NCI-H1092 treated with DMSO at 0.1 percent for 48 hours (cell line): ENCODE results near the gene GNAL.
"Not testable (repeated sequence)": the region's sequence is repeated elsewhere in the genome, so short reads cannot be mapped to it uniquely, and the experiment has no call there.

Experiments
- DNase-seq: peaks from one replicate; lab custom pipeline; 2025; lab: John Stamatoyannopoulos, UW

Gene GNAL

DNA sequence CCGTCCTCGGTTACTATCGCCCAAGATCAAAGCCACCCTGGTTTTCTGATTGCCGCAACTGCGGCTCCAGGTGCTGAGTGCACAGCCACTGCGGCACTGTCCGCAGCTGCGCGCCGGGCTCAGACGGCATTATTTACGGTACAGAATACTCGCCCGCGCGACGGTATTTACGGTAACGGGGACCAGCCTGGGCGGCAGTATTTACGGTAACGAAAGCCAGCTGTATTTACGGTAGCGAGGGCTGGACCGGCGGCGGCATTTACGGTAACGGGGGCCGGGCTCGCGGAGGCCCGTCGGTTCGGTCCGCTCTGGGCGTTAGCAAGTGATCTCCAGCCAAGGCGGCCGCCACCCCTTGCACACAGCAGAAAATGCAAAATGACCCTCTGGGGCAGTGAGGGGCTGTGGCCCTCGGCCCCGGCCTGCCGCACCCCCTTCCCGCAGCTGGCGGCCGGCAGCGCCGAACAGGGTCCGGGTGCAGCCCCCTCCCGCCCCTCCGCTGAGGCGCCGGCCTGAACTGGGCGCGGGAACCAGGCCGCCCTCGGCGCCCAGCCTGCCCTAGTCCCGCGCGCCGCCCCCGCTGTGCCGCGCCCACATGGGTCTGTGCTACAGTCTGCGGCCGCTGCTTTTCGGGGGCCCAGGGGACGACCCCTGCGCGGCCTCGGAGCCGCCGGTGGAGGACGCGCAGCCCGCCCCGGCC lies at the start of gene GNAL:
Gene GNAL, plus strand, starts transcription at position 293 of the 697 bp plus-strand sequence. Its CDS starts 300 bp downstream, at position 593.
- peak; percentile 19 for DNase-seq

DNA sequence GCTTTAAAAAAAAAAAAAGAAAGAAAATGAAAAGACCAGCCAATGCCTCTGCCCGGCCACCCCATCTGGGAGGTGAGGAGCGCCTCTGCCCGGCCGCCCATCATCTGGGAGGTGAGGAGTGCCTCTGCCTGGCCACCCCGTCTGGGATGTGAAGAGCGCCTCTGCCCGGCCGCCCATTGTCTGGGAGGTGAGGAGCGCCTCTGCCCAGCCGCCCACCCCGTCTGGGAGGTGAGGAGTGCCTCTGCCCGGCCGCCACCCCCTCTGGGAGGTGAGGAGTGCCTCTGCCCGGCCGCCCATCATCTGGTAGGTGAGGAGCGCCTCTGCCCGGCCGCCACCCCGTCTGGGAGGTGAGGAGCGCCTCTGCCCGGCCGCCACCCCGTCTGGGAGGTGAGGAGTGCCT lies 41.8 kb upstream of the GNAL start:
- not testable (repeated sequence) for DNase-seq

DNA sequence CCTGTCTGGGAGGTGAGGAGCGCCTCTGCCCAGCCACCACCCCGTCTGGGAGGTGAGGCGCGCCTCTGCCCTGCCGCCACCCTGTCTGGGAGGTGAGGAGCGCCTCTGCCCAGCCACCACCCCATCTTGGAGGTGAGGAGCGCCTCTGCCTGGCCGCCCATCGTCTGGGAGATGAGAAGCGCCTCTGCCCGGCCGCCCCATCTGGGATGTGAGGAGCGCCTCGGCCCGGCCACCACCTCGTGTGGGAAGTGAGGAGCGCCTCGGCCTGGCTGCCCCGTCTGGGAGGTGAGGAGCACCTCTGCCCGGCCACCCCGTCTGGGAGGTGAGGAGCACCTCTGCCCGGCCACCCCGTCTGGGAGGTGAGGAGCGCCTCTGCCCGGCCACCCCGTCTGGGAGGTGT lies 41.3 kb upstream of the GNAL start:
- not testable (repeated sequence) for DNase-seq

DNA sequence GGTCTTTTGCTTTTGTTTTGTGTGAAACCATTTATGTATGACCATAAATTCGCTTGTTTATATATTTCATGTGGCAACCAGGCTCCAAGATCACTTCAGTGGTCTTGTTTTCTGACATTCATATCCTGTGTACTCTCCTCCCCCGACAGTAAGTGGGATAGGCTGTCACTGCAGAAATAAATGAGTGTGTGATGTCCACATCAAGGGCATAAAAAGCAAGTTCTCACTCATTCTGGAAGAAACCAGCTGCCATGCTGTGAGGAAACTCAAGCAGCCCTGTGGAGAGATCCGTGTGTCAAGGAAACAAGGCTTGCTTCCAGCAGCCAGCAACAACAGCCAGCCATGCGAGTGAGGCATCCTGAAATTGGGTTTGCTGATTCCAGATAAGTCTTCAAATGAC lies 39.2 kb upstream of the GNAL start:
- no peak for DNase-seq

DNA sequence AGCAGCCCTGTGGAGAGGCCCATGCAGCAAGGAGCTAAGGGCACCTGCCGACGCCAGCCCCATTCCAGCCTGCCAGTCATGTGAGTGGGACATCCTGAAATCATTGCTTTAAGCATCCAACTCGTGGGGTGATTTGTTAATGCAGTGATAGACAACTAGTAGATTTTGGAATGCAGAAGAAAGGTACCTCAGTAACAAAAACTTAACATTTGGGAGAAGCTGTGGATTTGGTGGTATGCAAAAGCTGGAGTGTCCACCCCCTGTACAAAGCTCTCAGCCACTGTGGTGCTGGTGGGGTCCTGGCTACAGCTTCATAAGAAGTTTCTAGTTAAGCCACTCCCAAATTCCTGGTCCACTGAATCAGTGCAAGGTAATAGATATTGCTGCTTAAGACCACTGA lies 37.2 kb upstream of the GNAL start:
- DNase-seq: no peak

DNA sequence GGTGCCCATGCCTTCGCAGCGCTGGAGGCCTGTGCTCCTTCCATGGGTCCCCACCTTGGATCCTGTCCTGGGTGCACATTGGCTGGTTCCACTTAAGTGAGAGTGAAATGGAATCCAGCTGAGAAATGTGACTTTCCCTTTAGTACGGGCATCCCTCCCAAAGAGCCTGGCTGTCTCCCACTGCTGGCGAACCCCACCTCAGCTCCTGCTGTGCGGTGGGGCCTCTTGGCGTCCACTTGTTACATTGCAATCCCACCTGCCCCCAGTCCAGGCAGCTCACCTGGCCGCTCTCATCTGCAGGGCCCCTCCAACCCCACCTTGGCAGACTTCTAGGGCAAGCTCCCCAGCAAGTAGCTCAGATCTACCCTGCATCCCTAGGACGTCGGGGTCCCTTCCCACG lies 35.5 kb upstream of the GNAL start:
- no peak for DNase-seq

DNA sequence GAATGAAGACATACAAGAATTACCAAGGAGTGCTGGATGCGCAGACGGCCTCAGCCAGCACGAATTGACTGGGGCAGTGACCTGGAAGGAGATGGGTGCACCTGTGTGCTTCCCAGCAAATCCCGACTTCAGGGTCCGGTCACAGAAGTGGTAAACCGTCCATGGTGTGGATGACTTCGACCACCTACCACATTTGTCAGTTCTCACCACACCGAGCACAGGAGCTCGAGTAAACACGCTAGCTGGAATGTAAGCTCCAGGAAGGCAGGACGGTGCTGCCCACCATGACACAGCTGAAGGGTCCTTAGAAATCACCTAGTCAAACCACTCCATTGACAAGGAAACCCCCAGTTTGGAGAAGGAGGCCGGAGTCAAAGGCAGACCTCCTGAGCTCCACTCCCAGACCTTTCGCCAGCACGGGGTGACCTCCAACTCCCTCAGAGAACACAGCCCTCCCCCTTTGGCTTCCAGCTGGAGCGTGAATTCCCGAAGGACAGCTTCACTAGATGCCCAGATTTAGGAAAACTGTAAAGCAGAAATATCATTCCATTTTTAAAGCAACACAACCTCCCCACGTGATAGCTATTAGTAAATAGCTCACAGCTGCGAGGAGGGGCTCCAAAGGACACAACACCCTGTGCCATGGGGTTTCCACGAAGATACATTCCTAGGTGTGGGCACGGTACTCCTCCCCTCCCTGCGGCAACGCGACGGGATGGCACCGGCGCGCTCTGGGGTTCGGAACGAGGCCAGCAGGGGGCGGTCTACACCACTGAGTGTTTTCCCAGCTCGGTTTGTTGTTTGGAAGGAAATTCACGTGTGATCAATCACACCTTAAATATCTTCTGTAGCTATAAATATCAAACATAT lies 34.1 kb upstream of the GNAL start:
- no peak for DNase-seq

DNA sequence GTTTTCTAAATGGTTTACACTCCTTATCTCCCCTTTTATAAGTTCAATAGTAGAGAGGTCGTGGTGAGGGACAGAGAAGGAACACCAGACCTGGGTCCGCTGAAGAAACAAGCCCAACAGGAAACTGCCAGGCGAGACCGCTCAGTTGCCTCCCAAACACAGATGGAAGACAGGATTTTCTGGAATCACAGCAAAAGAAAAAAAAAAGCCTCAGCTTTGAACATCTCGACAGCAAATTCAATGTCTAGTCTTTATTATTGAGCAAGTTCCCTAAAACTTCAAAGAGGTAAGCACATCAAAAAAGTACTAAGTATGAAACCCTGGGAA lies 33.5 kb upstream of the GNAL start:
- DNase-seq: no peak

DNA sequence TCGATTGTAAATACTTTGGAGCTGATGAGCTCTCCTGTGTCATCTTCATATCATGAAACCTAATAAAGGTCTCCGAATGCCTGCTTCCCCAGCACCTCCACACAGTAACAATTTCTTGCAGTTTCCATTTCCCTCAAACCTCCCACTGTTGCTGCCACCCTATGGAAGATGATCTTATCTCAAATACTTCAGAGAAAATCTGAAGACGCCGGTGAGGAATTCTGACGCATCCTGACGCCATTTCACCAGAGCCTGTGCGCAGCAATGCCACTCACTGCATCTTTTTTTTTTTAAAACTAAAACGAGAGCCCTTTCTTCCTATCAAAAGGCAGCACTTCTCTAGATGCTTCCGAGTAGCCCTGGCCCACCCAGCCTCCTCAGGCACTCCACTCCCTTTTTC lies 31.9 kb upstream of the GNAL start:
- no peak for DNase-seq

DNA sequence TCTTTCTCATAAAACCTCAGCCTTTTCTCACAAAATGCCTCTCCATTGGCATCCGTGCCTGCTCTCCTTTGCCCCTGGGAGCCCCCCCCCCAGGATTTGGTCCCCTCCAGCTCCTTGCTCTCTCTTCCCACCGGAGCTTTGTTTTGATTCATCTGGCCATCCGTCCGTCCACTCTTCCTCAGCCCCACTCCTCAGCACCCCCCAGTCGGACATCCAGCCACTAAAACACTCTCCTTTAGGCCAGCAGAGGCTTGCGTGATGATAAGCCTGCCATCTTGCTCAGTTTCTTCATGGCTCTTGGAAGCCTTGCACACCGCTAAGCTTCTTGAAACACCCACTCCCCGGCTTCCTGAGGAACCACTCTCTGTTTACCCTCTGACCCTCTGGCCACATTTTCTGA lies 31.5 kb upstream of the GNAL start:
- no peak for DNase-seq

DNA sequence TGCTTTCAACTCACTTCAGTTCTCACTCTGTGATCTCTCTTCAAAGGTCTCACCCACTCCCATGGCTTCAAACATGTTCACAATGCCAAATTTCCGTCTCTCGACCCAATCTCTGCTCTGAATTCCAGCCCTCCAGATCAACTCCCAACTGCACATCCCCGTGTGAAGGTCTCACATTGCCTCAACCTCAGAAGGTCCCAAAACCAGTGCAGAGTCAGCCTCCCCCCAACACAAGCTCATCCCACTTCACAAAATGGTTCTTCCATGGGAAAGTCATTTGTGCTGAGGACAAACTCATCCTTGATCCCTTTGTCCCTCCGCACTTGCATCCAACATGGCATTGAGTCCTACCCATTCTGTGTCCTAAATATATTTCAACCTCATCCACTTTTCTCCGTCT lies 31.0 kb upstream of the GNAL start:
- no peak for DNase-seq

DNA sequence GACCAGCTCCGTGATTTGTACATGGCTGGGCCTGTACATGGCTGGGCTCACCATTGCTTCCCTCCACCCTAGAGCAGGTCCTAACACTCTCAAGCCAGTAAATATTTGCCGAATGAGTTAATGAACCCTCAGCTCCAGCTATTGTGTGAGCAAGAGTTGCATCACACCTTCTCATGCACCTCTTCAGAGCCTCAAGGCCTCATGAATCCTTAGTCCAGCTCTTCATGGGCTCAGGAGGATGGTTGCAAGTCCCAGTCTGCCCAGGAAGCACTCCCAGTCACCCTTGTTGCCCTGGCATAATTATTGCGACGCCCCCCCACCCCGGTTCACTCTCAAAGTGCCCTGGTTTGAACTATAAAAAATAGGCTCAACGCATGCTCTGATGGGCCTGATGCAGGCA lies 30.1 kb upstream of the GNAL start:
- no peak for DNase-seq

DNA sequence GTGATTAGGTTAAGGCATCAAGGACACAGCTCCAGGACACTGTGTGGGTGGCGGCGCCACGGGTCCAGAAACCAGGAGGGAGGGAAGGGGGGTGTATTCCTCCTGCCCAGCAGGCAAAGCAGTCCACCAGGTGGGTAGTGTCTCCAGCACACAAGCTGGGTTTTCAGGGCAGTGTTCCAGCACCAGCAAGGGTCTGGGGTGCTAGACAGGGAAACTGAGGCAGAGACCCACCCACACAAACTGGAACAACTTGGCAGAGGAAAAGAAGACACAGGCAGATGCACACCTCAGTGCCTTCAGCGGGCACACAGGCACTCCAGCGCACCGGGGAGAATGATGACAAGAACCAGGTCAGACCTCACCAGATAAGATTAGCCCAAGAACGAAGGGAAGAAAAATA lies 28.4 kb upstream of the GNAL start:
- DNase-seq: no peak

DNA sequence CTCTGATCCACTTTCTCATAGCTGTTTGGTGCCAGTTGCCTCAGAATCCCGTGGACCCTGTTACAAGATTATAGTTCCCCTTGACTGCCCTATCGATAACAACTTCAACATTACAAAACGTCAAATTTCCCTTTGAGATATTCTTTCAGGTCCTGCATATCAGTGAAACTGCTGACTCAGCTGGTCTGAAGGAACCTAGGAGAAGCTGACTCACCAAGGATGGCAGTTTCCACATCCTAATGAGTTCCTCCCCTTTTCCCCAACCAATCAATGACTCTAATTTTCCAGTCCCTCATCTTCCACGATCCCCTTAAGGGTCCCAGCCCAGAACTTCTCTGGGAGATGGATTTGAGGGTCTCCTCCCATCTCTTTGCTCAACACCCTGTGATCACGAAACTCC lies 27.6 kb upstream of the GNAL start:
- no peak for DNase-seq

DNA sequence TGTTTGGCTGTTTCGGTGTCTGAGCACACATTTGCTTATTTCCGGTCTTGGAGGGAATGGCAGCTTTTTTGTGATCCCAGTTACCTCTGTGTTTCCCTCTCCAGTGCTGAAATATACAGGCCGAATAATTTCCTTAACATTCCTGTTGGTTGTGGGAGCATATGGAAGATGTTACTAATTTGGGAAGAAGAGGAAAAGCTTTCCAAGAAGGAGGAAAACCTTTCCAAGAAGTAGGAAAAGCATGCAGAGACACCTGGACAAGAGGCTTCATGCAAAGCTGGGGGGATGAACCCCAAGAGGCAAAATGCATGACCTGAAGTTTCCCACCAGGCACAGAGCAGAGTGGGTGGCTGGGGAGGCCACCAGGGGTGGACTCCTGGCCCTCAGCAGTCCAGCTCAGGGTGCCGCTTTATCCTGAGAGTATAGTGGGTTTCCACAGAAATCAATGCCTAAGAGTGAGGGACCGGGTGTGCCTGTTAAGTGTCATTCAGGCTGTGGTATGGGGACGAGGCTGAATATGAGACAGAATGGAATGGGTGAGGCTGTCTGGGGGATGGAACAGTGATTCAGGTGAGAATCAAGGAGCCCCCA lies 25.5 kb upstream of the GNAL start:
- no peak for DNase-seq

DNA sequence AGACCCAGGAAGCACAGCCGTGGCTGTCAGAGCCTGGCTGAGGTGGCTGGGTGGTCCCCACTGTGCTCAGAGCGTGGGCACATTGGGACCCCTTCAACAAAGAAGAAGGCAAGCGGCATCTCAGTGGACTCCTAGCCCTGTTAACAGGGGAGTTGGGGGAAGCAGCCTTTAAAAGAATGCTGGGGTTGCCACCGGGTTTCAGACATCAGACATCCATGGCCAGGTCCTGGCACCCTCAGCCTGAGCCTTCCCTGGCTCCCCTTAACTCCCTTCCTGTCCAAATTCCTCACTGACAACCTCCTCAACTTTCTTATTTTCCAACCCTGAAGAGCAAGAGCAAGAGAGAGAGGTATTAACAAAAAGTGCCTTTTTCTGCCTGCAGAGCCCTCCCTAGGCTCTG lies 24.8 kb upstream of the GNAL start:
- no peak for DNase-seq

DNA sequence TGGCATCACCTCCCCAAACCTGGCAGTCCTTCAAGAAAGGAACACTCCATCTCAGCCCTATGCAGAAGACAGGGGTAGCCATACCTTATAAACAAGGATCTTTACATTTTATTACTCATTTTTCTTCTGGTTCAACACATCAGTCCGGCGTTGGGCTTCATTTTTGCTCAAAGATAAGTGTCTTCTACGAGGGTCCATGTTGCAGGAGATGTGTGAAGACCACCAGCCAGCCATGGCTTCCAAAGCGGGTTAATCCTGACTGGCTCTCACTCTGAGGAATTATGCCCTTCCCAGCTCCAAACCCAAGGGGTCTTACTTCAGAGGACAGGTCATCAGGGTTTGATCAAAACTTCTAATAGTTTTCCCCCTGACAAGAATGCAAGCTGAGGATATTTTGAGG lies 23.9 kb upstream of the GNAL start:
- no peak for DNase-seq

DNA sequence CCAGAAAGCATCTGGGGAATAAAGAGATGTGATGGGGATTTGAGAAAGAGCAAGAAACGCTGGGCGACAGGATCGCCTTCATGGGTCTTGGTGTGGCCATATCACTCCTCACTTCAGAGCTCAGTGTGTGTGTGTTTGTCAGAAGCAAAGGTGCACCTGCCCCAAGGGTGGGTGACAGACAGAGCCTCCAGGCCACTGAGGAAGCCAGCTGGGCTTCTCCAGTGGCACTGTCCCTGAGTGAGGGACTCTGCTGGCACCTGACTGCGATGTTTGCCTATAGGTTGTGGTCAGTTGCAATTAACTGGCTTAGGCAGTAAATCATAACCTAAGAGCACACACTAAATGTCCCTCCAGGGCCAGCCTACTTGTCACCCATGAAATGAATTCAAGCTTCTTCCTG lies 23.5 kb upstream of the GNAL start:
- no peak for DNase-seq

DNA sequence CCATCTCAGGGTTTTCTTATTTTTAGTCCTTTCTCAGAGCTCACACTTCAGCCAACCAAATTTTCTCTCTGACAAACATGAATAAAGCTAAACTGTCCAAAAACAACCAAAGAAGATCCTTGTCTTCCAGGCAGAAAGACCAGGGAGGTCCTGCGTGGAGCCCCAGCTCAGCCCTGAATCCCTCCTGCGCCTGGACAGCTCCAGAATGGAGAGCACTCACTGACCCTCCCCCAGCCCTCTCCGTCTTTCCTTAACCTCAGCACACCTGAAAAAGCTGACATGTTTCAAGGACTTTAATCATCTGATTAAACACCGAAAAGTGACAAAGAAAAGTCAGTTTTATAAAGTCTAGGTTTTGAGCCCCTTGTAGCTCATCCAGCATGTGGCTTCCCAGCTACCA lies 22.9 kb upstream of the GNAL start:
- no peak for DNase-seq

DNA sequence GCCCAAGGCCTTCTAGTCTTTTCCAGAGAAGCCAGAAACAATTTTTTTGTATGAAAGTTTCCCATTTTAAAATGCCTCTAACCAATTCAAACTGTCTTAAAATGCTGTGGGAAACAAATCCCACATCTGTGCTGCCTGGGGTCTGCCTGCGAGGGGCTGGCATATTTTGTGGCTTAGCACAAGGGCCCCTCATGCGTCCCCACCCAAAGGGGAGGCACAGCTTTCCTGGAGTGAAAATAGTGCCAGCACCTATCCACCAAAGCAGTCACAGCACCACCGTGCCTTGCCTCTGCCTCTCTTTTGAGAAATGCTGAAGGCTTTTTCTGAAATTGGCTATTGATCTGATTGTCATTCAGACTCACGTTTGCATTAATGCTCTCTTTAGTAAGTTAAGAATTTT lies 22.2 kb upstream of the GNAL start:
- no peak for DNase-seq

DNA sequence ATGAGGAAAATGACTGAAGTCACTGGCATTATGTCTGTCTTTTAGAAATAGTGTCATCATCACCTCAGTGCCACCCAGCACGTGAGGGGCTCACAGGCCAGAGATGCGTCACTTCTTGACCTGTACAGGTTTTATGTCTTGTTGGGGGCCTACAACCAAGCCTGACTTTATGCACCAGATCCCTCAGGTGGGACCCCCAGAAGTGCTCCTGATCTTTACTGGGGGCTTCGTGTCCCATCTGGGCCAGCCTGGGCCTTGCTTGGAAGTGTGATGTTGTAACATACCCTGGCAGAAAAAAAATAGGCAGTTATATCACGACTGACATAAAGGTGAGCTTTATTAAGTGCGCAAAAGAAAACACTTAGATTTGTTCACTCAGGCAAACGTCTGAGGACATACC lies 21.5 kb upstream of the GNAL start:
- DNase-seq: no peak

DNA sequence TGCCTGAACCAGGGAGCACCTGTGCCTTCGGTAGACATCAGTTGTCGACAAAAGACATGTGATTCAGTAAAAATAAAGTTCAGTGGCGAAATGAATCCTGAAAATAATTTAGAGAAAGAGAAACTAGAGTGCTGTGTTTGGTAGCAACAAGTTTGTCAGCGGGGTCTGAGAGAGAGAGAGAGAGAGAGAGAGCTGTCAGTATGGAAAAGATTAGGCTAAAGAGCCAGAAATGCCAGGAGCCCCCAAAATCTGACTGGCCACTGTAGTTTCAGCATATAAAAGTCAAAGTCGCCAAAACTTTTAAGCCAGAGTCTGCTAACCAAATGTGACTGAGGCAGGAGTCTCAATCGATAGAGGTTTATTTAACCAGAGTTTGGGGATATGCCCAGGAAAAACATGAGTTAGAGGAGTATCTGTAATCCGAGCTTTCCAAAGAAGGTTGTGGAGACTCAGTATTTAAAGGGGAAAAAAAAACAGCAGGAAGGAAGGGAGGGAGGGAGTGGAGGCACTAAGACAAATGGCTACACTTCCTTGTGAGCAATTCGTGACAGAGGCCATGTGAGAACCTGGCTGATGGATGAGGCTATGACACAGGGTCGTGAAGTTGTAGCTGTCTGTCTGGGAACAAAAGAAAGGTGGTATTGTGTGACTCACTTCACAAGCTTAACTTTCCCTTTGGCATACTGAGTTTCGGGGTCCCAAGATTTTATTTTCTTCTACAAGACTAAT lies 20.5 kb upstream of the GNAL start:
- DNase-seq: no peak
